T-helper 17 cell (primary cell): Measurements from ENCODE around the gene RNF145. TPM values are rescaled to one million over a fixed set of nuclear protein-coding genes. Genes with fewer than 3 reads are reported as not detected.
"Not testable (repeated sequence)": the region's sequence is repeated elsewhere in the genome, so short reads cannot be mapped to it uniquely, and the experiment has no call there.

Experiments
- ATAC-seq: fragments of 150-1000 bp; cut with Tn5 transposase; 2 replicates; pipeline ENCODE4 v1.10.0; 2021; ENCODE audit warnings: mild to moderate bottlenecking, moderate library complexity
- DNase-seq, 3 donors: peaks; one replicate each; pipeline versions ENCODE4 v3.0.0 to v3.0.0-alpha.2; 2020 to 2021
- H3K9me3 ChIP-seq: one replicate; pipeline ENCODE4 v1.7.0; 2013; ENCODE audit warnings: low read length, mild to moderate bottlenecking; ENCODE audit not compliant: control insufficient read depth, poor library complexity, severe bottlenecking
- H3K27ac Mint-ChIP-seq: one replicate; pipeline ENCODE4 v1.8.0; 2022; ENCODE audit warnings: mild to moderate bottlenecking, moderate library complexity, mixed read lengths
- H3K27me3 Mint-ChIP-seq: one replicate; pipeline ENCODE4 v1.8.0; 2022; ENCODE audit warnings: mixed read lengths
- H3K36me3 Mint-ChIP-seq: one replicate; pipeline ENCODE4 v1.8.0; 2022; ENCODE audit warnings: low read depth, mixed read lengths
- H3K4me1 Mint-ChIP-seq: one replicate; pipeline ENCODE4 v1.8.0; 2022; ENCODE audit warnings: mild to moderate bottlenecking, mixed read lengths
- H3K4me3 Mint-ChIP-seq: one replicate; pipeline ENCODE4 v1.8.0; 2022; ENCODE audit warnings: mild to moderate bottlenecking, moderate library complexity, mixed read lengths
- total RNA-seq, 4 donors: library from RNA in 2 of 4; stranded (reverse) in 2 of 4; gene quantifications; one replicate each; pipeline ENCODE4 v1.2.3 and lab custom pipeline; 2022 to 2026

Gene RNF145
- total RNA-seq, 2 donors from 2014 or later, result 61.1 to 70.5 TPM

DNA sequence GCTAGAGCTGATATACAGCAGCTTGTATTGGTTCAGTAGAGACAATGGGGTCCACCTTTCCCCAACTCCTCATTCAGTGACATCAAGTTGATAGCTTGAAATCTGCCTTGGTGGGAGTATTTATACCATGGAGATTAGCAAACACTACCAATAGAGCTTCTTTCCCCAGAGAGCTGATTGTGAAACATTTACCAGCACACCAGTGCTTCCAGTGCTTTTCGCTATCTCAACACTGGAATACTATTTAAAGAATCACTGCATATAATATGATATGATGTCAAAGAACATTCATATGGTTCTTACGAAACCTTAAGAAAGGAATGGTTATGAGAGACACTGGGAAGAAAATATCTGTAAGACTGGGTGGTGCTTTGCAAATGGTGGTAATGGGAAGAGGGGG lies 21.8 kb upstream of the RNF145 start:
- ATAC-seq (no peak), DNase-seq (no peak)
- no peak overlapping the region for H3K27ac Mint-ChIP-seq
- no peaks in the 10 kb centered on the region for H3K9me3 ChIP-seq
- H3K4me3 Mint-ChIP-seq, result no peak overlapping the region
- H3K36me3 Mint-ChIP-seq, result peaks cover 2% of the 10 kb centered on the region
- H3K27me3 Mint-ChIP-seq, result peaks cover 25% of the 10 kb centered on the region
- peaks cover 6% of the 10 kb centered on the region for H3K4me1 Mint-ChIP-seq

DNA sequence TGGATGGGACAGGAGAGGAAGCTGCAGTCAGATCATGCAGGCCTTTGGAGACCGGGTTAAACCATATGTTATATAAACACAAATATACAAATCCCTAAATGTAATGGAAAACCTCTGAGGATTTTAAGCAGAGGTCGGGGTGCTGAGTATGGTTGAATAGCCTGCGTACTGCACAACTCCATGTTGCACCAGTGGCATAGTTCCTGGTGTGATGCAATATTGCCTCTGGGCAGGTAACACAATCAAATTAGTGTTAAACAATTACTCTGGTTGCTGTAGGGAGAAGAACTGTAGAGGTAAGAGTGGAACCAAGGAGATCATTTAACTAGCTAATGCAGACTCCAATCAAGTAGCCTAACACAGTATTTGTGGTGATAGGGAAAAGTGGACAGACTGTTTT lies 21.3 kb upstream of the RNF145 start:
- H3K9me3 ChIP-seq, result no peaks in the 10 kb centered on the region
- H3K27ac Mint-ChIP-seq, result peak overlapping the region; percentile 39
- H3K4me3 Mint-ChIP-seq, result no peak overlapping the region
- H3K27me3 Mint-ChIP-seq, result peaks cover 25% of the 10 kb centered on the region
- no peak for ATAC-seq
- peaks cover 6% of the 10 kb centered on the region for H3K4me1 Mint-ChIP-seq
- peaks cover 2% of the 10 kb centered on the region for H3K36me3 Mint-ChIP-seq
- no peak for DNase-seq

DNA sequence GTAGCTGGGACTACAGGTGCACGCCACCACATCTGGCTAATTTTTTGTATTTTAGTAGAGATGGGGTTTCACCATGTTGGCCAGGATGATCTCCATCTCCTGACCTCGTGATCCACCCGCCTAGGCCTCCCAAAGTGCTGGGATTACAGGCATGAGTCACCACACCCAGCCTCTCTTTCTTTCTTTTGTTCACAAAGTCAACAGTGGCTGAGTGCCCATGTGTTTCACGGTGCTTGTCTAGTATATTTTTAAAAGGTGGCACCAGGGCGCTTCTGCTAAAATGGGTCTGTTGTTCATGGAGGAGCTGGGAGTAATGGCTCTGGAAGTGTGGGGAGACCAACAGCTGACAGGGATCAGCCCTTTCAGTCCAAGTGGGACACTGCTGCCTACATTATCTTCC lies 18.7 kb upstream of the RNF145 start:
- not testable (repeated sequence) for H3K36me3 Mint-ChIP-seq, H3K4me3 Mint-ChIP-seq, ATAC-seq, DNase-seq, H3K9me3 ChIP-seq, H3K27ac Mint-ChIP-seq, H3K4me1 Mint-ChIP-seq
- peaks cover 31% of the 10 kb centered on the region for H3K27me3 Mint-ChIP-seq

DNA sequence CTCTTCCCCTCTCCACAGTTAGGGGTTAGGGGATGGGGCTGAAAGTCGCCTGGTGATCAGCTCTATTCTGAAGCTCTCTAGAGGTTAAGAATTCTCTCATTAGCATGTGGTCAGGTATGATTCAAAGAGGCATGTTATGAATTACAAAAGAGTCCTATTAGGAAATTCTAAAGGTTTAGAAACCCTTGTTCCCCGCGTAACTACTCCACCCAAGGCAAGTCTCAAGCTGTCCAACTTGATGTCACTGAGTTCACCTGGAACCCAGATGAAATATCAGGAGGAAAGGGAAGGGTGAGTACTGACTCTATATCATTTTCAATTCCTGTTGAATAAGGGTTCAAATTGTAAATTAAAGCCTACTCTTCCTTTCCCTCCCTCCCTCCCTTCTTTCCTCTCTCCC lies 18.1 kb upstream of the RNF145 start:
- Mint-ChIP-seq H3K4me3 (no peak overlapping the region), H3K27ac (no peak overlapping the region), H3K27me3 (peaks cover 26% of the 10 kb centered on the region), H3K4me1 (peaks cover 6% of the 10 kb centered on the region), H3K36me3 (peaks cover 4% of the 10 kb centered on the region)
- H3K9me3 ChIP-seq, result no peaks in the 10 kb centered on the region
- DNase-seq, result no peak
- no peak for ATAC-seq

DNA sequence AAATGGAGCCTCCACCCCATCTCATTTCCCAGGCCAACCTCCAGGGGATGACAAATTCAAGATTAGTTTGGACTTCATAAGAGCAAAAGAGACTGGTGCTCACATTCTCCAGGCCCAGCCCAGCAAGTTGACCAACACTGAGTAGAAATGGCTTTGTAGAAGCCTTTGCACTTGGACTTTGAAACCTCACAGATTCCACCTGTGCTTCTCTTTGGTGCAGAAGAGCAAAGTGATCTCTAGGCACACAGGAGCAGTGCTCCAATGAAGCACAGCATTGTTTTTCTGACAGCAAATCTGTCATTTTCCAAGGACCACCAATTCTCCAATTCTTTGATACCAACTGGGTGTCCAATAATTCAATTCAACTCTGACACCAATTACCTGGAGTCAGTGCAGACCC lies 17.1 kb upstream of the RNF145 start:
- no peak overlapping the region for H3K4me3 Mint-ChIP-seq
- H3K9me3 ChIP-seq, result no peaks in the 10 kb centered on the region
- DNase-seq (no peak), ATAC-seq (no peak)
- H3K27me3 Mint-ChIP-seq, result peaks cover 18% of the 10 kb centered on the region
- H3K36me3 Mint-ChIP-seq, result peaks cover 6% of the 10 kb centered on the region
- peaks cover 4% of the 10 kb centered on the region for H3K4me1 Mint-ChIP-seq
- no peak overlapping the region for H3K27ac Mint-ChIP-seq

DNA sequence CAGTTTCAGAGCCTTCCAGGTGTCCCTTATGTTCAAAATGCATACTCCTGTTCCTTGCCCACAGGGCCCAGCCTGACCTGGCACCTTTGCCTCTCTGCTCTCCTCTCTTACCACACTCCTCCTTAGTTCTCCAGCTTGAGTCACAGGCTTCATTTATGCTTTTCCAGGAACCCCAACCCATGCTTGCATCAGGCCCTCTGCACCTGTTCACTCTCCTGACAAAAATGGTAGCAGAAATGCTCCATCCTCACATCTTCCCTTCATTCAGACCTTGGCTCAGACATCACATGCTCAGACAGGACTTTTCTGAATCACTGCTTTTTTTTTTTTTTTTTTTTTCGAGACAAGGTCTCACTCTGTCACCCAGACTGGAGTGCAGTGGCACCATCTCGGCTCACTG lies 15.1 kb upstream of the RNF145 start:
- Mint-ChIP-seq H3K27me3 (peaks cover 18% of the 10 kb centered on the region), H3K27ac (no peak overlapping the region), H3K36me3 (peaks cover 4% of the 10 kb centered on the region), H3K4me1 (no peaks in the 10 kb centered on the region), H3K4me3 (no peak overlapping the region)
- ATAC-seq (no peak), DNase-seq (no peak)
- H3K9me3 ChIP-seq, result no peaks in the 10 kb centered on the region

DNA sequence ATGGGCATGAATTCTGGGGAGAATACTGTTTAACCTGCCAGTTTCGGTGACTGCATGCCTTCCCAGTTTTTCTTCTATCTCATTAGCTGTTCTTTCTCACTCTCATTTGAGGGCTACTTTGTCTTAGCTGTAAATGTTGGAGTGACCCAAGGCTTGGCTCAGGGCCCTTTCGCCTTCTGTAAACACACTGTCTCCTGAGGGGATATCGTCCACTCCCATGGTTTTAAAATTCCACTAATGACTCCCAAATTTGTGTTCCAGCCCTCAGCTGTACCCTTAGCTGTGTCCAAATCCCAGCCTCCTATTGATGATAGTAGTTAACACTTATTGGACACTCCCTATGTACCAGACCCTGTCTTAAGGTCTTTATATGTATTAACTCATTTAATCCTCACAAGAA lies 14.1 kb upstream of the RNF145 start:
- no peaks in the 10 kb centered on the region for H3K4me1 Mint-ChIP-seq
- H3K27ac Mint-ChIP-seq, result no peak overlapping the region
- H3K9me3 ChIP-seq, result no peaks in the 10 kb centered on the region
- DNase-seq (no peak), ATAC-seq (no peak)
- H3K36me3 Mint-ChIP-seq, result peaks cover 4% of the 10 kb centered on the region
- peaks cover 20% of the 10 kb centered on the region for H3K27me3 Mint-ChIP-seq
- peak overlapping the region; percentile 19 for H3K4me3 Mint-ChIP-seq

DNA sequence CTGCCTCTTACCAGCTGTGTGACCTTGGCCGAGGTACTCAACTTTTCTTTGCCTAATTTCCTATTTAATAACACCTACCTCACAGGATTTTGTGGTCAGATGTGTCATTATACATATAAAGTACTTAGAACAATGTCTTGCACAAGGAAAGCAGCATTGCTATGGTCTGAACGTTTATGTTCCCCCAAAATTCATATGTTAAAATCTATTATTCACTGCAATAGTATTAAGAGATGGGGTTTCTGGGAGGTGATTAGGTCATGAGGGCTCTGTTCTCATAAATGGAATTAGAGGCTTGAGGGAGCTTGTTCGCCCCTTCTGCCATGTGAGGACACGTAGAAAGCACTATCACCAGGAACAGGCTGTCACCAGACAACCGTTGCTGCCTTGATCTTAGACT lies 10.9 kb upstream of the RNF145 start:
- Mint-ChIP-seq H3K27me3 (peaks cover 9% of the 10 kb centered on the region), H3K4me1 (peaks cover 2% of the 10 kb centered on the region), H3K4me3 (no peak overlapping the region), H3K36me3 (peaks cover 4% of the 10 kb centered on the region), H3K27ac (no peak overlapping the region)
- H3K9me3 ChIP-seq, result no peaks in the 10 kb centered on the region
- DNase-seq (no peak), ATAC-seq (no peak)

DNA sequence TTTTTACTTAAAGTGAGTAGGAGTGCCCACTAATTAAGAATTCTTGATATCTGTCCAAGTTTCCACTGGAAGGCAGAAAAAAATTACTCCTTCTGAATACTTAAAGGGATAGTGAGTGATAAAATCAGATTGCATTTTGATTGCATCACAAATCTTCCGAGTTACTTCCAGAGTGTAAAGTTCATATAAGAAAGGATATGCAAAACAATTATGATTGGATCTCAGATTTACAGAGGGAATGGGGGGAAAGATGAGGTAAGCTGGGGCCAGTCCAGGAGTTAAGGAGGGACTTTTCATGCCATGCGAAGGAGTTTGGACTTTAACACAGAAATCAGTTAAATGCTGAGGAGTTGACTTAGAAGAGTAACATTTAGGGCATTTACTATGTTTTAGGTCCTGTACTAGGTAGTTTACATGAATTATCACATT lies 9.3 kb upstream of the RNF145 start:
- ATAC-seq, result no peak
- Mint-ChIP-seq H3K4me1 (peaks cover 2% of the 10 kb centered on the region), H3K27me3 (peaks cover 13% of the 10 kb centered on the region), H3K36me3 (peaks cover 4% of the 10 kb centered on the region), H3K4me3 (no peak overlapping the region), H3K27ac (no peak overlapping the region)
- DNase-seq, result no peak
- H3K9me3 ChIP-seq, result no peaks in the 10 kb centered on the region

DNA sequence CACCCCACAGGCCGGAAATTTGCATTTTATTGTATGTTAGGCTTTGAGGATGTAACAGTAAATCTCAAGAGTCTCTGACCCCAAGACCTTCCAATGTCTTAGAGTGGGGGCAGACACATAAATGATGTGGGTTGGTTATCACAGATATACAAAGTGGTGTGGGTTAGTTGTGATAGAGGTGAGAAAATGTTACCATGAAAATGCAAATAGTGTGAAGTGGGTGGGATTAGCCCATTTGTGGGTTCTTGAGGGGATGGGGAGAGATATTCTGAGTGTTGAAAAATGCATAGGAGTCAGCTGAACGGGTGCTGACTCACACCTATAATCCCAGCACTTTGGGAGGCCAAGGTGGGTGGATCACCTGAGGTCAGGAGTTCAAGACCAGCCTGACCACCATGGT lies 7.9 kb upstream of the RNF145 start:
- peaks cover 2% of the 10 kb centered on the region for H3K4me1 Mint-ChIP-seq
- no peak overlapping the region for H3K27ac Mint-ChIP-seq
- H3K4me3 Mint-ChIP-seq, result no peak overlapping the region
- H3K36me3 Mint-ChIP-seq, result peaks cover 2% of the 10 kb centered on the region
- peaks cover 13% of the 10 kb centered on the region for H3K27me3 Mint-ChIP-seq
- ATAC-seq (no peak), DNase-seq (no peak)
- no peaks in the 10 kb centered on the region for H3K9me3 ChIP-seq

DNA sequence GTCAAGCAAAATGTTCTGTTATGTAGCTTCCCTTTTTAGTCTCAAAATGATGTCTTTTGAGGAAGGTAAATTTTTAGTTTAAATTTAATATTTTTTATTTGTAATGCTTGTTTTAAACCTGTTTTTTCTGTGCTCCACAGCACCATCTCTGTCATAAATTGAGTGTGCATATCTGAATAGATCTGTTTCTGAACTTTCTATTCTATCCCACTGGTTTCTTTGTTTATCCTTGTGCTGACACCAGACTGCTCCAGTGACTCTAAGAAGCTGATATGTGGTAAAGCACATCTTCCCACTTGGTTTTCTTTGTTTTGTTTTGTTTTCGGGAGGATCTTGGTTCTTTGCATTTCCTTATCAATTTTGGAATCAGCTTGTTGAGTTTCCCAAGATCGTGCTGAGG lies 7.1 kb upstream of the RNF145 start:
- DNase-seq, result no peak
- H3K27me3 Mint-ChIP-seq, result peaks cover 13% of the 10 kb centered on the region
- H3K4me1 Mint-ChIP-seq, result peaks cover 2% of the 10 kb centered on the region
- H3K4me3 Mint-ChIP-seq, result no peak overlapping the region
- no peak overlapping the region for H3K27ac Mint-ChIP-seq
- peaks cover 2% of the 10 kb centered on the region for H3K36me3 Mint-ChIP-seq
- ATAC-seq, result no peak
- H3K9me3 ChIP-seq, result no peaks in the 10 kb centered on the region

DNA sequence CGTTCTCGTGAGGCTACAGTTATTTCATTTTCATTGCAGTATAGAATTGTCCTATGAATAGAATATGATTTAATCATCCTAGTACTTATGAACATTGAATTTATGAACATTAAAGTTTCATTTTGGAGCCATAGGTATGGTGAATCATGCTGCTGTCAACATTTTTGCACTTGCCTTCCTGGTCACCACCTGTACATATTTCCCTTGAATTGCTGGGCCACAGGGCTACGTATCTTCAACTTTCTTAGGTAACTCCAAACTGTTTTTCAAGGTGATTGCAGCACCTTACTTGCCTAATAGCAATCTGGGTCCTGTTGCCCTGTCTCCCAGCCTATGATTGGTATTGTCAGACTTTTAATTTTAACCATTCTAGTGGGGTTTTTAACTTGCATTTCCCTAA lies 6.5 kb upstream of the RNF145 start:
- DNase-seq, result no peak
- Mint-ChIP-seq H3K27me3 (peaks cover 13% of the 10 kb centered on the region), H3K27ac (no peak overlapping the region), H3K4me1 (peaks cover 2% of the 10 kb centered on the region), H3K36me3 (peaks cover 2% of the 10 kb centered on the region), H3K4me3 (no peak overlapping the region)
- no peak for ATAC-seq
- no peaks in the 10 kb centered on the region for H3K9me3 ChIP-seq

DNA sequence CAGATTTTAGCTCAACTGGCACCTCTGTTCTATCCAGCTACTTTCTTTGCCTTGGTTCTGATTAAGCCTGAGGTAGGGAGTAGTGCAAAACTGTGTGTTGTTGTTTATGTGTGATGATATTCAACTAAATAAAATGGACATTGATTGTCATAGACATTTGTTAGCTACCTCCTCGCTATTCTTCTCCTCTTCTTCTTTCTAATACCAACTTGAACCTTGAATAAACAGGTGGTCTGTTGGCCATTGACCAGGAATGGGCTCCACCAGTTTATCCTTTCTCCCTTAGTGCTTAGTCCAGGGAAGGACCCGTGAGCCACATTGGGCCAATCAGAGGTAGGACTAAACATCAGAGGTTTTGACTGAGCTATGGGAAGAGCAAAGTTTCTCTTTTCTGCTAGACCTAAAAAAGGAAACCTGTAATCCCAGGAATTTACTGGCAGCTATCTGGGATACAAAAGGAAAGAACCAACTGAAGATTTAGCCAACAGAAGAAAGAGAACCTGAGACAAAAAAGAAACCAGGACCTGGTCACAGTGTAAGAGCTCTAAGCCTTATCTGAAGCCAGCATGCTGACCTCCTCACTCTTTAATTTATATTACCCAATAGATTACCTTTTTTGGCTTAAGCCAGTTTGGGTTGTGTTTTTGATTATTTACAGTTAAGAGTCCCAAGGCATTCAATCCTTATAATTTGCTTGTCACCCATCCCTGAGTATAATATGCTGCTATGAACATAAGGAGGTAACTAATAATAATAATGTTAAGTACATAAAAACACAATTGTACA lies 5.3 kb upstream of the RNF145 start:
- Mint-ChIP-seq H3K36me3 (peaks cover 2% of the 10 kb centered on the region), H3K27ac (no peak overlapping the region), H3K4me1 (peaks cover 14% of the 10 kb centered on the region), H3K4me3 (no peak overlapping the region), H3K27me3 (peaks cover 13% of the 10 kb centered on the region)
- no peaks in the 10 kb centered on the region for H3K9me3 ChIP-seq
- no peak for DNase-seq
- no peak for ATAC-seq
